ENCODE results near the gene FAM174C.

Gene FAM174C

GRCh38 chr19:1286487-1287353 lies 11.4 kb downstream of the FAM174C start:
- DNase-seq (ENCODE audit: low spot score), result no peak

- DNase-seq (ENCODE audit: low spot score), result no peak
Measured at GRCh38 chr19:1287354-1288225, 12.3 kb downstream of the FAM174C start.

DNA sequence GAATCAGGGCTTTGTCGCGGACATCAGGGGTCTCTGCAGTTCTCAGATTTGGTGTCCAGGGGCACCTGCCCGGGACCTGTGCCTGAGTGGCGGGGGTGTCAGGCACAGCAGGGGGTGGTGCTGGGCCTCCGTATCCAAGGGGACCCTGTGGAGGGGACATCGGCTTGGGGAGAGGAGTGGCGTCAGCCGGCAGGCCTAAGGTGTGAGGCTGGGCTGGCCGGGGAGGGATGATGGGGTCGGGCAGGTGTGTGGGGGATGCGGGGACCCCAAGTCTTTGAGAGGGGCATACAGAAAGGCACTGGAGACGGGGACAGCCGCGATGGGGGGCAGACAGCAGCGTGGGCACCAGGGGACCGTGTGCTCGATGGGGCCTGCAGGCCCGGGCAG lies 12.9 kb downstream of the FAM174C start:
- no peak for DNase-seq (ENCODE audit: low spot score)

- DNase-seq (ENCODE audit: low spot score), result no peak
Measured at GRCh38 chr19:1288833-1289685, 13.7 kb downstream of the FAM174C start.

- no peak for DNase-seq (ENCODE audit: low spot score)
Measured at GRCh38 chr19:1289686-1290025, 14.3 kb downstream of the FAM174C start.

- DNase-seq (ENCODE audit: low spot score), result no peak
Measured at GRCh38 chr19:1290196-1290702, 14.9 kb downstream of the FAM174C start.

- no peak for DNase-seq (ENCODE audit: low spot score)
Measured at GRCh38 chr19:1290703-1291651, 15.6 kb downstream of the FAM174C start.

- DNase-seq (ENCODE audit: low spot score), result no peak
Measured at GRCh38 chr19:1291761-1292418, 16.6 kb downstream of the FAM174C start.

DNA sequence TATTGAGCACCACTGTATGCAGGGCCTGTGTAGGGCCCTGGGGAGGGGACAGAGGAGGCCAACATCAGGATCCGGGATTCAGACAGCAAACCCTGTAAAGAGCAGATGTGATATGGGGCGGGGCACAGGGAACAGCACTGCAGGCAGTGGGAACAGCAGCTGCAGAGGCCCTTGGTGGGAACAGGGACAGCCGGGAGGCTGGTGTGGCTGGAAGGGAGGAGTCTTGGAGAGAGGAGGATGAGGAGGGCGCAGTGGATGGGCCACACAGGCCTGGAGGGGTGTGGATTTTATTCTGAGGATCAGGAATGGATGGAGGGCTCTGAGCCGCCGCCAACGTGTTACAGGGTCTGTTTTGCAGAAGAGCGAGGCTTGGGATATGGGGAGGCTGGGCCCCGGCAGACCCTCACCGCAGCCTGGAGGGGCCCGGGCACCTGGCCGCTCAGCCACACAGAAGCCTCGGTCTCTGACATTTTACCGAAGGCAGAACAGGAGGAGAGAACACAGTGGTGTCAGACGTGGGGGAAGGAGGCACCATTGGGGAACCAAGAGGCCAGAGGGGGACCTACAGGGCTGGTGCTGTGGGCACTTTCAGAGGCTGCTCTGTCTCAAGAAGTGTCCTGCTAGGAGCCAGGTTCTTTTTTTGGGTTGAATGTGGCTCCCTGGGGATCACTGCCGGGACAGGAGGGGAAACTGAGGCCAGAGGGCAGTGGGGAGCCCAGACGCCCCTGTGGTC lies 17.3 kb downstream of the FAM174C start:
- no peak for DNase-seq (ENCODE audit: low spot score)

DNA sequence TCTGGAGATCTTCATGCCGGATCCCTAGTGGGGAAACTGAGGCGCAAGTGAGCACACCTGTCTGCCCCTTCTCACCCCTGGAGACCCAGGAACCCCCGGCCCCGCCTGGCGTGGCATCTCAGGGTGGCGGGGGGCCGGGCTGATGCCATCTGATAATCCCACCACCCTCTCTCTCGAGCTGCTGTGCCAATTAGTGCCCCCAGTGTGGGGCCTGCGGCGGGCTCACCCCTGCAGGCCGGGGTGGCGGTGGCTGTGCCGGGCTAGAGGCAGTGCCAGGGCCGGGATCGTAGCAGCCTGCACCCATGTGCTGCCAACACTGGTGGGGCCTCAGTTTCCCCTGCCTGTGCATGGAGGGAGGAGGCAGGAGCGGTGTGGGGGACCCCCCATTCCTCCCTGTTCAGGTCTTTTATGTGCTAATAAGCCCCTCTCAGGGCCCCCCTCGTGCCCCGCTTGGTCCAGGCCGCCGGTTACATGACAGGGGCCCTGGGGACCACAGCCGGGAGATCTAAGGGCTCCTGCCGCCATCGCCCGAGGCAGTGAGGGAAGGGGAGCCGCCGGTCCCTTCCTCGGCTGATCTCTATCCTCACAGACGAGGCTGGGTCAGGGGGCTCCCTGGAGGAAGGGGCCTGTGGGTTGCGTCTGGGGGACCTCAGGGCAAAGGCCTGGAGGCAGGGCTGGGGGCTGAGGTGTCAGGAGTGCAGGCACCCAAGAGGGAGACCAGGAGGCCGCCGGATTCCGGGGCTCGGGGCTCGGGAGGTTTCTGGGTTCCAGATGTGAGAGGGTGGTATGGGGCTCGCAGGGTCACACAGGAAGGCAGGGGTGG lies 18.7 kb downstream of the FAM174C start:
- no peak for DNase-seq (ENCODE audit: low spot score)

DNA sequence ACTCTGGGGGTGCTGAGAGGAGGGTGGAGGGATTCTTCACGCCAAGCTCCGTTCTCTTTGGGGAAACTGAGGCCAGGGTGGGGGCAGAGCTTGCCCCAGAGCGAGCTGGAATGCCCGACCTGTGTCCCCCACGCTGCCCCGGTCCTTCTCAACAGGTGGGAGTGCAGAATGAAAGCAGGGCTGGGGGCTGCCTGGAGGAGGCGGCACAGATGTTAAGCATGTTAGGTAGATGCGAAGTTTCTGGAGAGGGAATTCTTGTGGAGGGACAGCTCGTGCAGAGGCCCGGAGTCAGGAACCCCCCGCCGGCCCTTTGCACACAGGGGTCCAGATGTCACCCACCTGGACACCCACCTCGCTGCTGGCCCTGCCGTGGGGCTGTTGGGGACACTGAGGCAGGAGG lies 19.4 kb downstream of the FAM174C start:
- no peak for DNase-seq (ENCODE audit: low spot score)

DNA sequence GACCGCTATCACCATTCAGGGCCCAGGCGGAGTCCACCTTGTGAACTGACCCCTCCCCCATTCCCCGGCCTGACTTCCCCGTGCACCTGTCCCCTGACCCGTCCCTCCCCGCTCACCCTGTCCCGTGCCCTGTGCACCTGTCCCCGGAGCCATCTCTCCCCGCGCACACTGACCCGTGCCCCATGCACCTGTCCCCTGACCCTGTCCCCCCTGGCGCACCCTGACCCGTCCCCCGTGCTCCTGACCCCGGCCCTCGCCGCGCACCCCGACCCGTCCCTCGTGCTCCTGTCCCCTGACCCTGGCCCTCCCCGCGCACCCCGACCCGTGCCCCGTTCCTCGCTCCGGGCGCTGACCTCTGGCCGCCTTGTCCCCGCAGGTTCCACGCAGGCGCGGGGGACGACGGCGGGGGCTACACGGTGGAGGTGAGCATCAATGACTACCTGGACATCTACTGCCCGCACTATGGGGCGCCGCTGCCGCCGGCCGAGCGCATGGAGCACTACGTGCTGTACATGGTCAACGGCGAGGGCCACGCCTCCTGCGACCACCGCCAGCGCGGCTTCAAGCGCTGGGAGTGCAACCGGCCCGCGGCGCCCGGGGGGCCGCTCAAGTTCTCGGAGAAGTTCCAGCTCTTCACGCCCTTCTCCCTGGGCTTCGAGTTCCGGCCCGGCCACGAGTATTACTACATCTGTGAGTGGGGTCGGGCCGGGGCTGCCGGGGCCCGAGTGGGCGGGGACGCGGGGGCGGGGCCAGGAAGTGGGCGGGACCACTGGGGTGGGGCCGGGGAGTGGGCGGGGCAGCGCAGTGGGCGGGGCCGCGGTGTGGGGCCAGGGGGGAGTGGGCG lies 20.1 kb downstream of the FAM174C start:
- no peak for DNase-seq (ENCODE audit: low spot score)

DNA sequence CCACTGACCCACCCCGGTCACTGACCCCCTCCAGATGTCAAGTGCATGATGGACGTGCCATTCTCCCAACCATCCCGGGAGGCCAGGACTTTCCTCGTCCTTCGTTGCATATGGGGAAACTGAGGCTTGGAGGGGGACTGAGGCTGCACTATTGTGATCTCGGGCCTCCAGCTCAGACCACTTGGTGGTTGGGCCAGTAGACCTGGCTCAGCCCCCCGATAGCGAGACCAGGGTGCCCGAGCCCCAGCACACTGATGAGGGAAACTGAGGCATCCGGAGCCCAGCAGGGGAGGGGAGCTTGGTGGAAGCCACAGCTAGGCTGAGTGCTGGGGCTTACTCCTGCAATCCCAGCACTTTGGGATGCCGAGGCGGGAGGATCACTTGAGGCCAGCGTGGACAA lies 20.7 kb downstream of the FAM174C start:
- DNase-seq (ENCODE audit: low spot score), result no peak

- DNase-seq (ENCODE audit: low spot score), result no peak
Measured at GRCh38 chr19:1296575-1297271, 21.4 kb downstream of the FAM174C start.

DNA sequence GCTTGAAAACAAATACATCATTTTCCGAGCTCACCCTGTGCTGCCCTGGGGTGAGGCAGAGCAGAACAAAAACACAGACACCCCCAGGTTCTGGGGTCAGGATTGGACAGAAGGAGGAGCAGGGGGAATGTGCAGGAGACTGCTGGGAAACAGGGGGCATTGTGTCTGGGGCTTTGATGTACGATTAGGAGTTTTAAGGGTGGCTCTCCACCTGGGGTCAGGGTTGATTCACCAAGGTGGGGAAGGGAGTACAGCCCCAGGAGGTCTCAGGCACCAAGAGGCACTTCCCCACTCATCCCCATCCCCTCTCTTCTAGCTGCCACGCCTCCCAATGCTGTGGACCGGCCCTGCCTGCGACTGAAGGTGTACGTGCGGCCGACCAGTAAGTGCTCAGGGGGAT lies 22.9 kb downstream of the FAM174C start:
- no peak for DNase-seq (ENCODE audit: low spot score)

GRCh38 chr19:1299801-1300200 lies 24.5 kb downstream of the FAM174C start:
- DNase-seq (ENCODE audit: low spot score), result no peak

Measured in pons (tissue), 1 donor.